H9 (cell line): ENCODE measurements around the gene FAM3C. TPM values are rescaled to one million over a fixed set of nuclear protein-coding genes. Genes with fewer than 3 reads are reported as not detected.

ENCODE experiments used
- DNase-seq: peaks from one replicate; pipeline ENCODE4 v3.0.0-alpha.2; 2017
- H2AFZ ChIP-seq: one replicate; pipeline ENCODE4 v1.6.1; 2013; ENCODE audit warnings: mild to moderate bottlenecking, low read length, control low read depth, moderate library complexity
- H2AK5ac ChIP-seq: 2 replicates; pipeline ENCODE4 v1.6.1; 2013; ENCODE audit warnings: low read length, control low read depth, mixed read lengths; ENCODE audit not compliant: insufficient read length
- H2BK120ac ChIP-seq: one replicate; pipeline ENCODE4 v1.6.1; 2013; ENCODE audit warnings: low read depth, mild to moderate bottlenecking, low read length, control low read depth, inconsistent platforms; ENCODE audit not compliant: poor library complexity, severe bottlenecking
- H2BK12ac ChIP-seq: 2 replicates; pipeline ENCODE4 v1.6.1; 2013; ENCODE audit warnings: low read length, control low read depth, mixed read lengths, low read depth; ENCODE audit not compliant: insufficient read length
- H2BK15ac ChIP-seq: 2 replicates; pipeline ENCODE4 v1.6.1; 2013; ENCODE audit warnings: low read depth, low read length, control low read depth
- H2BK20ac ChIP-seq: one replicate; pipeline ENCODE4 v1.6.1; 2013; ENCODE audit warnings: low read depth, mild to moderate bottlenecking, low read length, control low read depth, inconsistent platforms; ENCODE audit not compliant: poor library complexity, severe bottlenecking
- H2BK5ac ChIP-seq: 2 replicates; pipeline ENCODE4 v1.6.1; 2013; ENCODE audit warnings: low read length, control low read depth, mixed read lengths; ENCODE audit not compliant: insufficient read length
- H3K14ac ChIP-seq: 2 replicates; pipeline ENCODE4 v1.6.1; 2013; ENCODE audit warnings: low read length, control low read depth; ENCODE audit not compliant: insufficient read depth
- H3K18ac ChIP-seq: 2 replicates; pipeline ENCODE4 v1.6.1; 2013; ENCODE audit warnings: low read depth, mild to moderate bottlenecking, mixed read lengths, low read length, control low read depth; ENCODE audit not compliant: insufficient read length
- H3K23ac ChIP-seq: 2 replicates; pipeline ENCODE4 v1.6.1; 2013; ENCODE audit warnings: low read length, control low read depth, mixed read lengths, low read depth; ENCODE audit not compliant: insufficient read length
- H3K23me2 ChIP-seq: 2 replicates; pipeline ENCODE4 v1.6.1; 2013; ENCODE audit warnings: low read depth, mild to moderate bottlenecking, mixed read lengths, low read length, control low read depth; ENCODE audit not compliant: insufficient read length, poor library complexity, severe bottlenecking
- H3K27ac ChIP-seq: 2 replicates; pipeline ENCODE4 v1.5.1; 2013; ENCODE audit warnings: low read length, control low read depth, mixed read lengths, low read depth; ENCODE audit not compliant: insufficient read length
- H3K27me3 ChIP-seq: 2 replicates; pipeline ENCODE4 v1.6.1; 2013; ENCODE audit warnings: low read length, control low read depth, inconsistent platforms; ENCODE audit not compliant: insufficient read depth
- H3K4ac ChIP-seq: 2 replicates; pipeline ENCODE4 v1.6.1; 2013; ENCODE audit warnings: low read depth, mild to moderate bottlenecking, control low read depth, inconsistent platforms, low read length, moderate library complexity
- H3K4me1 ChIP-seq: 2 replicates; pipeline ENCODE4 v1.6.1; 2013; ENCODE audit warnings: low read length, control low read depth, inconsistent platforms; ENCODE audit not compliant: insufficient read depth
- H3K4me2 ChIP-seq: 2 replicates; pipeline ENCODE4 v1.6.1; 2013; ENCODE audit warnings: low read length, control low read depth, mixed read lengths; ENCODE audit not compliant: insufficient read length, insufficient read depth
- H3K56ac ChIP-seq: 2 replicates; pipeline ENCODE4 v1.6.1; 2013; ENCODE audit warnings: low read depth, mild to moderate bottlenecking, mixed read lengths, low read length, control low read depth; ENCODE audit not compliant: insufficient read length
- H3K79me1 ChIP-seq: 2 replicates; pipeline ENCODE4 v1.6.1; 2013; ENCODE audit warnings: low read depth, mild to moderate bottlenecking, moderate library complexity, low read length, control low read depth, inconsistent platforms; ENCODE audit not compliant: insufficient read depth, poor library complexity, severe bottlenecking
- H3K79me2 ChIP-seq: 2 replicates; pipeline ENCODE4 v1.6.1; 2013; ENCODE audit warnings: low read length, control low read depth, inconsistent platforms; ENCODE audit not compliant: insufficient read depth
- H3K9ac ChIP-seq: 2 replicates; pipeline ENCODE4 v1.6.1; 2013; ENCODE audit warnings: low read length, control low read depth, mixed read lengths; ENCODE audit not compliant: insufficient read length; ENCODE audit errors: extremely low read depth
- H3K9me3 ChIP-seq: one replicate; pipeline ENCODE4 v1.6.1; 2013; ENCODE audit warnings: low read depth, low read length, inconsistent platforms; ENCODE audit not compliant: control insufficient read depth
- H3T11ph ChIP-seq: one replicate; pipeline ENCODE4 v1.6.1; 2013; ENCODE audit warnings: mild to moderate bottlenecking, low read length, control low read depth, inconsistent platforms
- H4K20me1 ChIP-seq: one replicate; pipeline ENCODE4 v1.6.1; 2013; ENCODE audit not compliant: control insufficient read depth, insufficient read length, insufficient read depth
- H4K5ac ChIP-seq: 2 replicates; pipeline ENCODE4 v1.6.1; 2013; ENCODE audit warnings: low read depth, mild to moderate bottlenecking, mixed read lengths, low read length, control low read depth; ENCODE audit not compliant: insufficient read length
- H4K8ac ChIP-seq: replicated peaks from 2 replicates; pipeline ENCODE4 v1.6.1; 2013; ENCODE audit warnings: low read length, control low read depth, mixed read lengths, low read depth; ENCODE audit not compliant: insufficient read length
- H4K91ac ChIP-seq: 2 replicates; pipeline ENCODE4 v1.6.1; 2013; ENCODE audit warnings: low read depth, mild to moderate bottlenecking, moderate library complexity, mixed read lengths, low read length, control low read depth; ENCODE audit not compliant: insufficient read length
- H3K27ac Mint-ChIP-seq, 3 experiments: 2 replicates in 2 of 3; 3 replicates in 1 of 3; pipeline ENCODE4 v1.8.0; 2020 to 2021; ENCODE audit warnings: mixed read lengths in 3 of 3, mild to moderate bottlenecking in 1 of 3, moderate library complexity in 1 of 3
- H3K27me3 Mint-ChIP-seq: 2 replicates; pipeline ENCODE4 v1.8.0; 2021; ENCODE audit warnings: low read depth, mild to moderate bottlenecking, moderate library complexity, mixed read lengths
- H3K36me3 Mint-ChIP-seq, 3 experiments: 2 replicates in 2 of 3; 3 replicates in 1 of 3; pipeline ENCODE4 v1.8.0; 2020 to 2021; ENCODE audit warnings: low read depth in 3 of 3, mixed read lengths in 3 of 3; ENCODE audit not compliant: insufficient read depth in 1 of 3
- H3K4me1 Mint-ChIP-seq, 2 experiments: 2 replicates each; pipeline ENCODE4 v1.8.0; 2020; ENCODE audit warnings: mixed read lengths in 2 of 2
- H3K4me3 Mint-ChIP-seq, 2 experiments: 2 replicates in 1 of 2; 3 replicates in 1 of 2; pipeline ENCODE4 v1.8.0; 2020 to 2021; ENCODE audit warnings: mild to moderate bottlenecking in 2 of 2, mixed read lengths in 2 of 2, moderate library complexity in 1 of 2
- H3K9me3 Mint-ChIP-seq, 2 experiments: 2 replicates in 1 of 2; 3 replicates in 1 of 2; pipeline ENCODE4 v1.8.0; 2020; ENCODE audit warnings: mild to moderate bottlenecking in 2 of 2, mixed read lengths in 2 of 2, moderate library complexity in 1 of 2
- CTCF ChIP-seq: fragments of 200-600 bp; sonication (generic); conservative IDR thresholded peaks from 3 replicates; pipeline ENCODE4 v1.8.0; 2021; ENCODE audit warnings: antibody characterized with exemption, mild to moderate bottlenecking
- WGBS: extraction: QIAGEN DNeasy Blood & Tissue Kit; methylation state at CpG from one replicate; pipeline ENCODE4 v1.1.7; 2013; ENCODE audit warnings: missing lambda C conversion rate, low lambda C conversion rate, mixed read lengths; ENCODE audit not compliant: insufficient read length; ENCODE audit errors: extremely low coverage; 5-methylcytosine and 5-hydroxymethylcytosine counted together
- total RNA-seq: library from RNA; stranded (reverse); gene quantifications from 2 replicates; pipeline ENCODE4 v1.2.1, GENCODE V29; 2021

The FAM3C gene
- total RNA-seq, 1 experiment from 2014 or later: 64.5 TPM

- no peak for TF ChIP-seq CTCF
- Histone ChIP-seq H2BK15ac (no peak overlapping the region), H3T11ph (no peak overlapping the region), H2BK120ac (no peak overlapping the region), H3K18ac (no peak overlapping the region), H2AFZ (no peak overlapping the region), H3K27ac (no peak overlapping the region), H3K79me2 (no peaks in the 10 kb centered on the region), H2BK5ac (no peak overlapping the region), H2BK20ac (no peak overlapping the region), H4K8ac (no peak overlapping the region), H4K5ac (no peak overlapping the region), H4K91ac (no peak overlapping the region), H3K79me1 (no peaks in the 10 kb centered on the region), H2AK5ac (no peak overlapping the region), H3K23ac (no peak overlapping the region), H3K4me2 (no peak overlapping the region), H3K4ac (no peak overlapping the region), H3K9me3 (no peaks in the 10 kb centered on the region), H3K27me3 (peaks cover 11% of the 10 kb centered on the region; the same call in 1 of the 2 replicates), H3K23me2 (peaks cover 19% of the 10 kb centered on the region), H4K20me1 (no peaks in the 10 kb centered on the region), H3K4me1 (no peaks in the 10 kb centered on the region), H3K56ac (no peak overlapping the region), H3K14ac (no peak overlapping the region), H2BK12ac (no peak overlapping the region), H3K9ac (no peak overlapping the region)
- Mint-ChIP-seq H3K4me3 (peak overlapping the region in 1 of 2 experiments; percentile 19; a peak in 1 of 5 replicates), H3K4me1 (peaks cover 5 to 14% of the 10 kb centered on the region in 2 experiments), H3K9me3 (no peaks in the 10 kb centered on the region), H3K27me3 (peaks cover 46% of the 10 kb centered on the region), H3K36me3 (no peaks in the 10 kb centered on the region; a peak in 1 of 7 replicates), H3K27ac (no peak overlapping the region)
- no CpG with 5 or more reads among the region's 5 CpGs for WGBS
- DNase-seq: no peak
These were observed 64.5 kb downstream of the FAM3C start for GRCh38 chr7:121331574-121331973.
